IMR-90 (cell line): ENCODE measurements around the gene SLC35B4. TPM values are rescaled to one million over a fixed set of nuclear protein-coding genes. Genes with fewer than 3 reads are reported as not detected.

ENCODE experiments used
- ATAC-seq: fragments of 200-7000 bp; cut with Tn5 transposase; 2 replicates; pipeline ENCODE4 v1.9.1; 2020; ENCODE audit warnings: low read depth, mild to moderate bottlenecking, moderate library complexity
- BruUV-seq: library from RNA; stranded (reverse); fragments of 400-500 nt; replicated peaks from 2 replicates; lab custom pipeline; 2021; lab: Mats Ljungman, UMichigan
- CTCF ChIA-PET: fragments of 300-600 bp; formaldehyde crosslinking; extraction: SDS; loops from one replicate; lab custom pipeline; 2021; ENCODE audit warnings: antibody characterized with exemption; lab: Yijun Ruan, JAX
- POLR2A ChIA-PET: fragments of 300-600 bp; sonication (Branson Sonifier 250); formaldehyde crosslinking; loops from one replicate; lab custom pipeline; 2022; ENCODE audit warnings: antibody characterized with exemption; ENCODE audit not compliant: unreplicated experiment; lab: Charles Lee
- DNase-seq: peaks from one replicate; pipeline ENCODE4 v3.0.0; 2013
- H2AFZ ChIP-seq: replicated peaks from 2 replicates; pipeline ENCODE3; 2013; ENCODE audit warnings: low read length, mild to moderate bottlenecking; ENCODE audit not compliant: poor library complexity
- H2AK5ac ChIP-seq: 2 replicates; pipeline ENCODE4 v1.6.1; 2013; ENCODE audit warnings: low read depth, low read length, inconsistent platforms
- H2AK9ac ChIP-seq: replicated peaks from 2 replicates; pipeline ENCODE3; 2013; ENCODE audit warnings: mild to moderate bottlenecking, low read depth, low read length, moderate library complexity; ENCODE audit not compliant: poor library complexity
- H2BK120ac ChIP-seq: 2 replicates; pipeline ENCODE4 v1.6.1; 2013; ENCODE audit warnings: low read depth, low read length, inconsistent platforms
- H2BK15ac ChIP-seq: 3 replicates; pipeline ENCODE4 v1.6.1; 2013; ENCODE audit warnings: low read depth, low read length, inconsistent platforms
- H2BK20ac ChIP-seq: 2 replicates; pipeline ENCODE4 v1.6.1; 2013; ENCODE audit warnings: low read depth, mild to moderate bottlenecking, inconsistent platforms, low read length, moderate library complexity
- H2BK5ac ChIP-seq: 2 replicates; pipeline ENCODE4 v1.6.1; 2013; ENCODE audit warnings: mild to moderate bottlenecking, low read depth, low read length, inconsistent platforms; ENCODE audit not compliant: poor library complexity, severe bottlenecking
- H3K14ac ChIP-seq: replicated peaks from 2 replicates; pipeline ENCODE4 v1.6.1; 2013; ENCODE audit warnings: low read depth, low read length, inconsistent platforms
- H3K18ac ChIP-seq: 2 replicates; pipeline ENCODE4 v1.6.1; 2013; ENCODE audit warnings: low read depth, low read length, control low read depth
- H3K23ac ChIP-seq: 2 replicates; pipeline ENCODE4 v1.6.1; 2013; ENCODE audit warnings: low read depth, low read length, inconsistent platforms
- H3K27ac ChIP-seq: 2 replicates; pipeline ENCODE4 v1.5.1; 2013; ENCODE audit warnings: mild to moderate bottlenecking, control low read depth, low read length; ENCODE audit not compliant: insufficient read depth
- H3K27me3 ChIP-seq: 2 replicates; pipeline ENCODE4 v1.6.1; 2013; ENCODE audit warnings: low read length; ENCODE audit not compliant: control insufficient read depth, insufficient read depth
- H3K36me3 ChIP-seq: 2 replicates; pipeline ENCODE4 v1.6.1; 2013; ENCODE audit warnings: low read length, mixed read lengths; ENCODE audit not compliant: control insufficient read depth, insufficient read depth
- H3K4ac ChIP-seq: 2 replicates; pipeline ENCODE4 v1.6.1; 2013; ENCODE audit warnings: low read depth, low read length, inconsistent platforms
- H3K4me1 ChIP-seq: 2 replicates; pipeline ENCODE4 v1.6.1; 2013; ENCODE audit warnings: low read length, mixed read lengths; ENCODE audit not compliant: control insufficient read depth, insufficient read depth
- H3K4me2 ChIP-seq: 2 replicates; pipeline ENCODE4 v1.6.1; 2013; ENCODE audit warnings: low read depth, mild to moderate bottlenecking, control low read depth, low read length, moderate library complexity
- H3K4me3 ChIP-seq: 2 replicates; pipeline ENCODE4 v1.5.1; 2013; ENCODE audit warnings: low read depth, mild to moderate bottlenecking, control low read depth, low read length, moderate library complexity; ENCODE audit not compliant: insufficient read depth
- H3K56ac ChIP-seq: 2 replicates; pipeline ENCODE4 v1.6.1; 2013; ENCODE audit warnings: low read length, inconsistent platforms; ENCODE audit not compliant: insufficient read depth; ENCODE audit errors: extremely low read depth
- H3K79me1 ChIP-seq, 2 experiments: 2 replicates each; pipeline ENCODE4 v1.6.1; 2013; ENCODE audit warnings: low read length in 2 of 2, inconsistent platforms in 1 of 2, low read depth in 1 of 2
- H3K9ac ChIP-seq: 2 replicates; pipeline ENCODE4 v1.6.1; 2013; ENCODE audit warnings: low read depth, low read length, control low read depth
- H3K9me1 ChIP-seq: 2 replicates; pipeline ENCODE4 v1.6.1; 2013; ENCODE audit warnings: low read length, inconsistent platforms; ENCODE audit not compliant: insufficient read depth
- H3K9me3 ChIP-seq: 2 replicates; pipeline ENCODE4 v1.6.1; 2013; ENCODE audit warnings: low read length; ENCODE audit not compliant: control insufficient read depth, insufficient read depth
- H4K20me1 ChIP-seq: 2 replicates; pipeline ENCODE4 v1.6.1; 2013; ENCODE audit warnings: low read length, inconsistent platforms; ENCODE audit not compliant: insufficient read depth
- H4K5ac ChIP-seq: 2 replicates; pipeline ENCODE4 v1.6.1; 2013; ENCODE audit warnings: mild to moderate bottlenecking, low read depth, low read length, control low read depth
- H4K8ac ChIP-seq, 2 experiments: 2 replicates each; pipeline ENCODE4 v1.6.1; 2013; ENCODE audit warnings: low read depth in 2 of 2, low read length in 2 of 2, control low read depth in 1 of 2, inconsistent platforms in 1 of 2
- H4K91ac ChIP-seq: 2 replicates; pipeline ENCODE4 v1.6.1; 2013; ENCODE audit warnings: low read depth, low read length, inconsistent platforms; ENCODE audit not compliant: insufficient read depth
- BHLHE40 ChIP-seq: fragments of 150-350 bp; IDR thresholded peaks from 2 replicates; pipeline ENCODE4 v1.6.1; 2016; ENCODE audit warnings: mild to moderate bottlenecking, low read depth, low read length
- CEBPB ChIP-seq: IDR thresholded peaks from 2 replicates; pipeline ENCODE4 v1.6.1; 2012; ENCODE audit warnings: low read depth, low read length, improper control_type of control experiment
- CHD1 ChIP-seq: IDR thresholded peaks from 2 replicates; pipeline ENCODE4 v1.6.1; 2012; ENCODE audit warnings: low read depth, low read length, improper control_type of control experiment
- CTCF ChIP-seq: conservative IDR thresholded peaks from 2 replicates; pipeline ENCODE4 v1.5.1; 2012; ENCODE audit warnings: mild to moderate bottlenecking, low read depth, low read length, improper control_type of control experiment
- ELK1 ChIP-seq: fragments of 150-350 bp; IDR thresholded peaks from 2 replicates; pipeline ENCODE4 v1.6.1; 2016; ENCODE audit warnings: low read depth, mild to moderate bottlenecking, low read length, moderate library complexity, borderline replicate concordance
- FOS ChIP-seq: fragments of 150-350 bp; IDR thresholded peaks from 2 replicates; pipeline ENCODE4 v1.6.1; 2016; ENCODE audit warnings: low read depth, low read length
- MAFK ChIP-seq: IDR thresholded peaks from 2 replicates; pipeline ENCODE4 v1.6.1; 2012; ENCODE audit warnings: low read depth, low read length, improper control_type of control experiment
- MAZ ChIP-seq: IDR thresholded peaks from 2 replicates; pipeline ENCODE4 v1.6.1; 2012; ENCODE audit warnings: low read depth, mild to moderate bottlenecking, low read length, improper control_type of control experiment, moderate library complexity, borderline replicate concordance
- MXI1 ChIP-seq: IDR thresholded peaks from 2 replicates; pipeline ENCODE4 v1.6.1; 2012; ENCODE audit warnings: low read depth, mild to moderate bottlenecking, low read length, moderate library complexity, borderline replicate concordance
- NFE2L2 ChIP-seq: fragments of 150-350 bp; IDR thresholded peaks from 2 replicates; pipeline ENCODE4 v1.6.1; 2016; ENCODE audit warnings: low read depth, mild to moderate bottlenecking, low read length
- POLR2A ChIP-seq: IDR thresholded peaks from 2 replicates; pipeline ENCODE4 v1.6.1; 2012; ENCODE audit warnings: mild to moderate bottlenecking, low read depth, low read length
- RAD21 ChIP-seq: IDR thresholded peaks from 2 replicates; pipeline ENCODE4 v1.6.1; 2012; ENCODE audit warnings: low read length, improper control_type of control experiment
- RCOR1 ChIP-seq: IDR thresholded peaks from 2 replicates; pipeline ENCODE4 v1.6.1; 2012; ENCODE audit warnings: mild to moderate bottlenecking, low read length, improper control_type of control experiment; ENCODE audit not compliant: insufficient replicate concordance
- RFX5 ChIP-seq: IDR thresholded peaks from 2 replicates; pipeline ENCODE4 v1.8.0; 2012; ENCODE audit warnings: low read depth, mild to moderate bottlenecking, low read length, moderate library complexity
- SMC3 ChIP-seq: fragments of 150-350 bp; IDR thresholded peaks from 2 replicates; pipeline ENCODE4 v1.6.1; 2016; ENCODE audit warnings: low read depth, mild to moderate bottlenecking, antibody characterized with exemption, low read length, moderate library complexity
- WGBS, 2 experiments: methylation state at CpG; one replicate each; pipeline versions ENCODE4 v1.1.5 to v1.1.7; 2013; ENCODE audit warnings: missing lambda C conversion rate in 2 of 2; ENCODE audit not compliant: insufficient read length in 1 of 2; ENCODE audit errors: extremely low coverage in 2 of 2; 5-methylcytosine and 5-hydroxymethylcytosine counted together
- dilution Hi-C: fragments of 300-500 bp; cut with HindIII; formaldehyde crosslinking; loops from one replicate; pipeline ENCODE4 v1.14.3; 2018; ENCODE audit warnings: low sequenced_read_pairs; ENCODE audit not compliant: unreplicated experiment
- in situ Hi-C: fragments of 300-500 bp; cut with MboI; formaldehyde crosslinking; loops from 3 replicates; pipeline ENCODE4 v1.14.3; 2019; ENCODE audit warnings: low sequenced_read_pairs, inconsistent platforms, mixed read lengths
- intact Hi-C: fragments of 100-400 bp; cut with micrococcal nuclease; formaldehyde crosslinking; loops from 2 replicates; pipeline ENCODE4 v1.10.0; 2022
- polyA plus RNA-seq, 3 experiments: library from polyadenylated mRNA; depleted of rRNA; stranded (reverse); fragments of >200 nt; gene quantifications; 2 replicates each; pipeline ENCODE4 v1.2.3, GENCODE V29; 2012; ENCODE audit warnings: low replicate concordance in 1 of 3
- total RNA-seq: library from RNA; depleted of rRNA; stranded (reverse); fragments of >200 nt; gene quantifications from 2 replicates; pipeline ENCODE4 v1.2.3, GENCODE V29; 2012
- TF ChIP-seq, protein P1 (sequence below): fragments of 150-350 bp; IDR thresholded peaks from 2 replicates; pipeline ENCODE4 v1.6.1; 2017; ENCODE audit warnings: mild to moderate bottlenecking, antibody characterized with exemption, low read length, low read depth

SLC35B4 gene
- total and polyA plus RNA-seq, 2 of the 4 experiments (the other 2 are of a cell fraction) = 10.0 to 15.6 TPM

GRCh38 chr7:134279336-134279735 lies 37.4 kb downstream of the SLC35B4 start:
- Histone ChIP-seq H3K14ac (no peak overlapping the region), H3K23ac (no peak overlapping the region), H2BK5ac (no peak overlapping the region), H3K4ac (no peak overlapping the region), H3K79me1 (no peaks in the 10 kb centered on the region), H2BK20ac (no peak overlapping the region), H4K5ac (no peak overlapping the region), H3K9ac (no peak overlapping the region), H2AFZ (no peak overlapping the region), H3K9me1 (no peaks in the 10 kb centered on the region), H3K4me2 (no peak overlapping the region), H2AK9ac (no peak overlapping the region), H3K18ac (no peak overlapping the region), H2BK15ac (no peak overlapping the region), H3K27ac (no peak overlapping the region), H3K56ac (no peak overlapping the region), H4K20me1 (no peaks in the 10 kb centered on the region), H2AK5ac (no peak overlapping the region), H4K91ac (no peak overlapping the region), H3K9me3 (no peaks in the 10 kb centered on the region), H2BK120ac (no peak overlapping the region), H3K36me3 (no peaks in the 10 kb centered on the region), H3K4me1 (no peaks in the 10 kb centered on the region), H4K8ac (no peak overlapping the region), H3K4me3 (no peak overlapping the region), H3K27me3 (peaks cover 6% of the 10 kb centered on the region)
- WGBS, 2 experiments = 100% methylated on average over 2 of the region's 3 CpGs; no CpG with 5 or more reads in 1 of the 2 experiments
- in situ Hi-C loops (no loop called here), dilution Hi-C loops (no loop called here), intact Hi-C loops (no loop called here)
- ChIA-PET CTCF (interaction anchor here (1.5 kb wide), 1 partner anchor 24 kb away, joined by 3 read pairs; no protein-coding TSS in a partner anchor), POLR2A (no interaction called here)
- ATAC-seq (no peak), DNase-seq (no peak)
- no TSS peak for BruUV-seq
- no peak for TF ChIP-seq POLR2A
- no peak for TF ChIP-seq RCOR1
- no peak for TF ChIP-seq MAFK
- no peak for TF ChIP-seq CTCF
- no peak for TF ChIP-seq RAD21
- no peak for TF ChIP-seq BHLHE40
- TF ChIP-seq RFX5 = no peak
- TF ChIP-seq, protein P1, sequence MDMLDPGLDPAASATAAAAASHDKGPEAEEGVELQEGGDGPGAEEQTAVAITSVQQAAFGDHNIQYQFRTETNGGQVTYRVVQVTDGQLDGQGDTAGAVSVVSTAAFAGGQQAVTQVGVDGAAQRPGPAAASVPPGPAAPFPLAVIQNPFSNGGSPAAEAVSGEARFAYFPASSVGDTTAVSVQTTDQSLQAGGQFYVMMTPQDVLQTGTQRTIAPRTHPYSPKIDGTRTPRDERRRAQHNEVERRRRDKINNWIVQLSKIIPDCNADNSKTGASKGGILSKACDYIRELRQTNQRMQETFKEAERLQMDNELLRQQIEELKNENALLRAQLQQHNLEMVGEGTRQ = no peak
- no peak for TF ChIP-seq NFE2L2
- no peak for TF ChIP-seq FOS
- TF ChIP-seq CEBPB = no peak
- TF ChIP-seq ELK1 = no peak
- TF ChIP-seq SMC3 = no peak
- no peak for TF ChIP-seq CHD1
- TF ChIP-seq MXI1 = no peak
- no peak for TF ChIP-seq MAZ
